ENCODE measurements around the gene NODAL. TPM values are rescaled to one million over a fixed set of nuclear protein-coding genes. Genes with fewer than 3 reads are reported as not detected.

Gene NODAL
- total RNA-seq, 1 donor from 2014 or later = not detected

GRCh38 chr10:70433581-70434280, 7.8 kb downstream of the NODAL start:
- no peak for DNase-seq (ENCODE audit: low read depth, low spot score)

- DNase-seq (ENCODE audit: low read depth, low spot score) = no peak
These were observed 8.8 kb downstream of the NODAL start for GRCh38 chr10:70432561-70433263.

- no peak for DNase-seq (ENCODE audit: low read depth, low spot score)
These were observed 9.4 kb downstream of the NODAL start for GRCh38 chr10:70432101-70432500.

GRCh38 chr10:70430493-70431445, 10.7 kb downstream of the NODAL start:
- DNase-seq (ENCODE audit: low read depth, low spot score) = no peak

GRCh38 chr10:70426823-70427222, 14.7 kb downstream of the NODAL start:
- no peak for DNase-seq (ENCODE audit: low read depth, low spot score)

- DNase-seq (ENCODE audit: low read depth, low spot score) = no peak
These were observed 16.4 kb downstream of the NODAL start for GRCh38 chr10:70425096-70425495.

GRCh38 chr10:70424320-70424719, 17.2 kb downstream of the NODAL start:
- DNase-seq (ENCODE audit: low read depth, low spot score) = no peak

- DNase-seq (ENCODE audit: low read depth, low spot score) = no peak
These were observed 22.8 kb downstream of the NODAL start for GRCh38 chr10:70418713-70419112.

GRCh38 chr10:70418229-70418628, 23.3 kb downstream of the NODAL start:
- no peak for DNase-seq (ENCODE audit: low read depth, low spot score)

GRCh38 chr10:70417568-70417967, 23.9 kb downstream of the NODAL start:
- no peak for DNase-seq (ENCODE audit: low read depth, low spot score)

- no peak for DNase-seq (ENCODE audit: low read depth, low spot score)
These were observed 29.1 kb downstream of the NODAL start for GRCh38 chr10:70412356-70412755.

- DNase-seq (ENCODE audit: low read depth, low spot score) = no peak
These were observed 30.9 kb downstream of the NODAL start for GRCh38 chr10:70410608-70411007.

GRCh38 chr10:70409772-70410171, 31.7 kb downstream of the NODAL start:
- no peak for DNase-seq (ENCODE audit: low read depth, low spot score)

- DNase-seq (ENCODE audit: low read depth, low spot score) = no peak
These were observed 36.2 kb downstream of the NODAL start for GRCh38 chr10:70405037-70405824.

GRCh38 chr10:70404787-70405036, 36.8 kb downstream of the NODAL start:
- no peak for DNase-seq (ENCODE audit: low read depth, low spot score)

GRCh38 chr10:70404036-70404786, 37.3 kb downstream of the NODAL start, which contains the start of gene EIF4EBP2:
Gene EIF4EBP2 (plus strand): TSS chr10:70404145. CDS start chr10:70404402, 257 bp downstream.
- peak; percentile 83 for DNase-seq (ENCODE audit: low read depth, low spot score)

- no peak for DNase-seq (ENCODE audit: low read depth, low spot score)
These were observed 37.9 kb downstream of the NODAL start for GRCh38 chr10:70403483-70404035.

GRCh38 chr10:70399177-70399576, 42.3 kb downstream of the NODAL start:
- no peak for DNase-seq (ENCODE audit: low read depth, low spot score)

GRCh38 chr10:70396140-70396539, 45.3 kb downstream of the NODAL start:
- DNase-seq (ENCODE audit: low read depth, low spot score) = no peak

GRCh38 chr10:70391654-70392053, 49.8 kb downstream of the NODAL start:
- no peak for DNase-seq (ENCODE audit: low read depth, low spot score)
